ENCODE data around the gene MATCAP1.

Gene MATCAP1

GRCh38 chr16:67183627-67184452, at the start of gene MATCAP1:
TSS of gene MATCAP1 (minus strand) at chr16:67183963. CDS start at chr16:67180610, 3,353 bp downstream.
- peak; percentile 98 for DNase-seq (ENCODE audit: low read depth, low spot score)

- no peak for DNase-seq (ENCODE audit: low read depth, low spot score)
Measured at GRCh38 chr16:67230809-67231660, 47.3 kb upstream of the MATCAP1 start.

- no peak for DNase-seq (ENCODE audit: low read depth, low spot score)
Measured at GRCh38 chr16:67229906-67230808, 46.4 kb upstream of the MATCAP1 start.

- no peak for DNase-seq (ENCODE audit: low read depth, low spot score)
Measured at GRCh38 chr16:67228905-67229304, 45.1 kb upstream of the MATCAP1 start.

- no peak for DNase-seq (ENCODE audit: low read depth, low spot score)
Measured at GRCh38 chr16:67228034-67228785, 44.4 kb upstream of the MATCAP1 start.

- no peak for DNase-seq (ENCODE audit: low read depth, low spot score)
Measured at GRCh38 chr16:67227567-67227921, 43.8 kb upstream of the MATCAP1 start.

GRCh38 chr16:67226804-67227566, 43.2 kb upstream of the MATCAP1 start, which contains the start of gene TMEM208:
TSS of gene TMEM208 (plus strand) at chr16:67227130. CDS start at chr16:67227219, 89 bp downstream.
- DNase-seq (ENCODE audit: low read depth, low spot score), result peak; percentile 100

GRCh38 chr16:67226295-67226803, 42.6 kb upstream of the MATCAP1 start:
- no peak for DNase-seq (ENCODE audit: low read depth, low spot score)

- DNase-seq (ENCODE audit: low read depth, low spot score), result no peak
Measured at GRCh38 chr16:67223992-67224391, 40.2 kb upstream of the MATCAP1 start.

GRCh38 chr16:67216612-67217490, 33.1 kb upstream of the MATCAP1 start:
- no peak for DNase-seq (ENCODE audit: low read depth, low spot score)

- no peak for DNase-seq (ENCODE audit: low read depth, low spot score)
Measured at GRCh38 chr16:67215706-67216105, 31.9 kb upstream of the MATCAP1 start.

- no peak for DNase-seq (ENCODE audit: low read depth, low spot score)
Measured at GRCh38 chr16:67213197-67214019, 29.6 kb upstream of the MATCAP1 start.

GRCh38 chr16:67212766-67213165, 29.0 kb upstream of the MATCAP1 start:
- no peak for DNase-seq (ENCODE audit: low read depth, low spot score)

- DNase-seq (ENCODE audit: low read depth, low spot score), result no peak
Measured at GRCh38 chr16:67211674-67212073, 27.9 kb upstream of the MATCAP1 start.

GRCh38 chr16:67210069-67210937, 26.5 kb upstream of the MATCAP1 start:
- no peak for DNase-seq (ENCODE audit: low read depth, low spot score)

GRCh38 chr16:67209565-67209964, 25.8 kb upstream of the MATCAP1 start:
- no peak for DNase-seq (ENCODE audit: low read depth, low spot score)

Data from astrocyte of the hippocampus (primary cell).